HepG2 (cell line): Measurements from ENCODE around the gene DLG5. TPM values are rescaled to one million over a fixed set of nuclear protein-coding genes. Genes with fewer than 3 reads are reported as not detected.

Source experiments
- DRAP1 ChIP-seq: IDR thresholded peaks from 2 replicates; pipeline ENCODE4 v1.6.1; 2016; ENCODE audit warnings: missing genetic modification reagents, missing compliant biosample characterization
- ETS1 ChIP-seq: sonication (generic); formaldehyde crosslinking; IDR thresholded peaks from 2 replicates; pipeline ENCODE4 v1.4.0; 2020; ENCODE audit warnings: missing genetic modification reagents
- FOXA3 ChIP-seq: IDR thresholded peaks from 2 replicates; pipeline ENCODE4 v1.6.1; 2016; ENCODE audit warnings: missing genetic modification reagents, missing compliant biosample characterization
- GMEB2 ChIP-seq: IDR thresholded peaks from 2 replicates; pipeline ENCODE4 v1.6.1; 2016; ENCODE audit warnings: missing biosample characterization, missing genetic modification reagents, low read depth
- HMG20B ChIP-seq: conservative IDR thresholded peaks from 2 replicates; pipeline ENCODE4 v1.6.1; 2016; ENCODE audit warnings: missing genetic modification reagents, missing compliant biosample characterization
- KDM2A ChIP-seq: sonication (generic); formaldehyde crosslinking; IDR thresholded peaks from 2 replicates; pipeline ENCODE4 v1.4.0; 2020; ENCODE audit warnings: low read depth, missing genetic modification reagents, borderline replicate concordance
- KLF15 ChIP-seq: sonication (generic); formaldehyde crosslinking; IDR thresholded peaks from 2 replicates; pipeline ENCODE4 v1.8.1; 2023; ENCODE audit warnings: borderline replicate concordance, mild to moderate bottlenecking, inconsistent platforms, missing genetic modification reagents, mixed read lengths
- KLF9 ChIP-seq: IDR thresholded peaks from 2 replicates; pipeline ENCODE4 v1.6.1; 2016; ENCODE audit warnings: low read depth
- MAFK ChIP-seq, 2 experiments: IDR thresholded peaks in 1 of 2; conservative IDR thresholded peaks in 1 of 2; 2 replicates each; pipeline ENCODE4 v1.6.1; 2011; ENCODE audit warnings: improper control_type of control experiment in 2 of 2, low read length in 2 of 2
- NFKB2 ChIP-seq: sonication (generic); formaldehyde crosslinking; IDR thresholded peaks from 2 replicates; pipeline ENCODE4 v1.4.0; 2020; ENCODE audit warnings: missing genetic modification reagents, borderline replicate concordance
- PAWR ChIP-seq: sonication (generic); formaldehyde crosslinking; IDR thresholded peaks from 2 replicates; pipeline ENCODE4 v1.4.0; 2020; ENCODE audit warnings: missing genetic modification reagents, mild to moderate bottlenecking, borderline replicate concordance
- ZBTB7B ChIP-seq: sonication (generic); formaldehyde crosslinking; IDR thresholded peaks from 2 replicates; pipeline ENCODE4 v1.4.0; 2020; ENCODE audit warnings: missing genetic modification reagents
- ZFYVE20 ChIP-seq: sonication (generic); formaldehyde crosslinking; IDR thresholded peaks from 2 replicates; pipeline ENCODE4 v1.8.0; 2023; ENCODE audit warnings: low read depth, mild to moderate bottlenecking, moderate library complexity, missing genetic modification reagents, borderline replicate concordance
- ZNF569 ChIP-seq: sonication (generic); formaldehyde crosslinking; IDR thresholded peaks from 2 replicates; pipeline ENCODE4 v1.5.0; 2020; ENCODE audit warnings: mild to moderate bottlenecking, missing genetic modification reagents, moderate library complexity, borderline replicate concordance
- ZNF652 ChIP-seq: IDR thresholded peaks from 2 replicates; pipeline ENCODE4 v1.6.1; 2016; ENCODE audit warnings: low read depth, borderline replicate concordance
- ZNF770 ChIP-seq: sonication (generic); formaldehyde crosslinking; IDR thresholded peaks from 2 replicates; pipeline ENCODE4 v1.5.0; 2020; ENCODE audit warnings: mild to moderate bottlenecking, missing genetic modification reagents
- polyA plus RNA-seq, 8 experiments: library from polyadenylated mRNA; depleted of rRNA in 3 of 8; stranded (reverse) in 7 of 8; unstranded in 1 of 8; fragments of >200 nt; fragmentation: Illumina TruSeq in 4 of 8; extraction: Trizol in 4 of 8; gene quantifications; 2 replicates each; pipeline versions ENCODE4 v1.2.1 to v1.2.3, GENCODE V29; 2011 to 2016; ENCODE audit warnings: low read depth in 4 of 8, missing spikeins in 1 of 8, mixed read lengths in 1 of 8; ENCODE audit not compliant: insufficient read depth in 1 of 8
- total RNA-seq, 5 experiments: library from RNA; depleted of rRNA; stranded (reverse); fragments of >200 nt; fragmentation: Illumina TruSeq; extraction: Trizol; gene quantifications; 2 replicates each; pipeline ENCODE4 v1.2.3, GENCODE V29; 2016; ENCODE audit warnings: low read depth in 1 of 5
- TF ChIP-seq, protein P1 (sequence below): sonication (generic); formaldehyde crosslinking; IDR thresholded peaks from 2 replicates; pipeline ENCODE4 v1.9.0; 2021; ENCODE audit warnings: mild to moderate bottlenecking, missing genetic modification reagents

The DLG5 gene
- total and polyA plus RNA-seq, 2 of the 13 experiments (the other 11 are each of a cell fraction or from before 2014, with no cell fraction given): 15.5 to 18.2 TPM

GRCh38 chr10:77889277-77889903 is 37.2 kb downstream of the DLG5 start (continued):
- TF ChIP-seq ETS1 (CRISPR knock-in tag) (no peak), KLF15 (CRISPR knock-in tag) (no peak), HMG20B (no peak), ZNF569 (CRISPR knock-in tag) (no peak), DRAP1 (CRISPR knock-in tag) (peak; percentile 71; the same call in 1 of the 2 replicates), ZNF770 (CRISPR knock-in tag) (no peak), FOXA3 (CRISPR knock-in tag) (peak; percentile 30; the same call in 1 of the 2 replicates), KLF9 (no peak), MAFK (conservative IDR thresholded peaks at IDR 0.05 in 1 of 2, IDR thresholded peaks at IDR 0.05 in 1 of 2; ENCODE audit: low read length in 2 of 2) (peak; percentile 57 to 69; a peak in 3 of 4 replicates), ZFYVE20 (no peak), ZNF652 (CRISPR knock-in tag) (peak; percentile 56; the same call in 1 of the 2 replicates), KDM2A (CRISPR knock-in tag) (0 out of 2 replicates have a peak, but pooled peaks have one; percentile 49), PAWR (CRISPR knock-in tag) (no peak), GMEB2 (CRISPR knock-in tag) (no peak), ZBTB7B (CRISPR knock-in tag) (no peak), NFKB2 (CRISPR knock-in tag) (no peak)
- TF ChIP-seq, protein P1, sequence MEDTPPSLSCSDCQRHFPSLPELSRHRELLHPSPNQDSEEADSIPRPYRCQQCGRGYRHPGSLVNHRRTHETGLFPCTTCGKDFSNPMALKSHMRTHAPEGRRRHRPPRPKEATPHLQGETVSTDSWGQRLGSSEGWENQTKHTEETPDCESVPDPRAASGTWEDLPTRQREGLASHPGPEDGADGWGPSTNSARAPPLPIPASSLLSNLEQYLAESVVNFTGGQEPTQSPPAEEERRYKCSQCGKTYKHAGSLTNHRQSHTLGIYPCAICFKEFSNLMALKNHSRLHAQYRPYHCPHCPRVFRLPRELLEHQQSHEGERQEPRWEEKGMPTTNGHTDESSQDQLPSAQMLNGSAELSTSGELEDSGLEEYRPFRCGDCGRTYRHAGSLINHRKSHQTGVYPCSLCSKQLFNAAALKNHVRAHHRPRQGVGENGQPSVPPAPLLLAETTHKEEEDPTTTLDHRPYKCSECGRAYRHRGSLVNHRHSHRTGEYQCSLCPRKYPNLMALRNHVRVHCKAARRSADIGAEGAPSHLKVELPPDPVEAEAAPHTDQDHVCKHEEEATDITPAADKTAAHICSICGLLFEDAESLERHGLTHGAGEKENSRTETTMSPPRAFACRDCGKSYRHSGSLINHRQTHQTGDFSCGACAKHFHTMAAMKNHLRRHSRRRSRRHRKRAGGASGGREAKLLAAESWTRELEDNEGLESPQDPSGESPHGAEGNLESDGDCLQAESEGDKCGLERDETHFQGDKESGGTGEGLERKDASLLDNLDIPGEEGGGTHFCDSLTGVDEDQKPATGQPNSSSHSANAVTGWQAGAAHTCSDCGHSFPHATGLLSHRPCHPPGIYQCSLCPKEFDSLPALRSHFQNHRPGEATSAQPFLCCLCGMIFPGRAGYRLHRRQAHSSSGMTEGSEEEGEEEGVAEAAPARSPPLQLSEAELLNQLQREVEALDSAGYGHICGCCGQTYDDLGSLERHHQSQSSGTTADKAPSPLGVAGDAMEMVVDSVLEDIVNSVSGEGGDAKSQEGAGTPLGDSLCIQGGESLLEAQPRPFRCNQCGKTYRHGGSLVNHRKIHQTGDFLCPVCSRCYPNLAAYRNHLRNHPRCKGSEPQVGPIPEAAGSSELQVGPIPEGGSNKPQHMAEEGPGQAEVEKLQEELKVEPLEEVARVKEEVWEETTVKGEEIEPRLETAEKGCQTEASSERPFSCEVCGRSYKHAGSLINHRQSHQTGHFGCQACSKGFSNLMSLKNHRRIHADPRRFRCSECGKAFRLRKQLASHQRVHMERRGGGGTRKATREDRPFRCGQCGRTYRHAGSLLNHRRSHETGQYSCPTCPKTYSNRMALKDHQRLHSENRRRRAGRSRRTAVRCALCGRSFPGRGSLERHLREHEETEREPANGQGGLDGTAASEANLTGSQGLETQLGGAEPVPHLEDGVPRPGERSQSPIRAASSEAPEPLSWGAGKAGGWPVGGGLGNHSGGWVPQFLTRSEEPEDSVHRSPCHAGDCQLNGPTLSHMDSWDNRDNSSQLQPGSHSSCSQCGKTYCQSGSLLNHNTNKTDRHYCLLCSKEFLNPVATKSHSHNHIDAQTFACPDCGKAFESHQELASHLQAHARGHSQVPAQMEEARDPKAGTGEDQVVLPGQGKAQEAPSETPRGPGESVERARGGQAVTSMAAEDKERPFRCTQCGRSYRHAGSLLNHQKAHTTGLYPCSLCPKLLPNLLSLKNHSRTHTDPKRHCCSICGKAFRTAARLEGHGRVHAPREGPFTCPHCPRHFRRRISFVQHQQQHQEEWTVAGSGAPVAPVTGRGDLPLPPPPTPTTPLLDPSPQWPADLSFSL (CRISPR knock-in tag): no peak
